Activated CD8-positive, alpha-beta memory T cell treated with anti-CD3 and anti-CD28 coated beads, Interleukin-2, amount 50 U/mL, for 4 hours (primary cell): Measurements from ENCODE around the gene TEX22.

Experiments used
- DNase-seq: peaks from one replicate; pipeline ENCODE4 v3.0.0-alpha.2; 2020

The TEX22 gene

GRCh38 chr14:105367116-105368031 lies 31.0 kb upstream of the TEX22 start:
- no peak for DNase-seq

- DNase-seq: no peak
Observed at GRCh38 chr14:105368032-105368417, 30.3 kb upstream of the TEX22 start.

GRCh38 chr14:105368426-105368825 lies 29.9 kb upstream of the TEX22 start:
- no peak for DNase-seq

GRCh38 chr14:105368910-105369652 lies 29.3 kb upstream of the TEX22 start:
- no peak for DNase-seq

- no peak for DNase-seq
Observed at GRCh38 chr14:105369653-105370040, 28.7 kb upstream of the TEX22 start.

- no peak for DNase-seq
Observed at GRCh38 chr14:105374389-105374788, 23.9 kb upstream of the TEX22 start.

- no peak for DNase-seq
Observed at GRCh38 chr14:105375635-105376057, 22.7 kb upstream of the TEX22 start.

- DNase-seq: no peak
Observed at GRCh38 chr14:105376521-105377440, 21.6 kb upstream of the TEX22 start.

GRCh38 chr14:105377555-105378182 lies 20.7 kb upstream of the TEX22 start:
- no peak for DNase-seq

- no peak for DNase-seq
Observed at GRCh38 chr14:105378199-105378598, 20.1 kb upstream of the TEX22 start.

- no peak for DNase-seq
Observed at GRCh38 chr14:105378873-105379685, 19.3 kb upstream of the TEX22 start.

- DNase-seq: no peak
Observed at GRCh38 chr14:105379946-105380345, 18.4 kb upstream of the TEX22 start.

GRCh38 chr14:105380756-105381155 lies 17.6 kb upstream of the TEX22 start:
- DNase-seq: no peak

GRCh38 chr14:105381446-105382342 lies 16.6 kb upstream of the TEX22 start:
- DNase-seq: no peak

- DNase-seq: no peak
Observed at GRCh38 chr14:105382343-105383082, 15.8 kb upstream of the TEX22 start.

- DNase-seq: no peak
Observed at GRCh38 chr14:105383083-105383730, 15.1 kb upstream of the TEX22 start.

- DNase-seq: no peak
Observed at GRCh38 chr14:105384041-105384557, 14.2 kb upstream of the TEX22 start.

- DNase-seq: no peak
Observed at GRCh38 chr14:105384605-105385321, 13.6 kb upstream of the TEX22 start.
